B cell (primary cell): ENCODE measurements around the gene ZNF662. TPM values are rescaled to one million over a fixed set of nuclear protein-coding genes. Genes with fewer than 3 reads are reported as not detected.

Source experiments
- ATAC-seq: fragments of 200-7000 bp; cut with Tn5 transposase; one replicate; pipeline ENCODE4 v1.10.0; 2021; ENCODE audit warnings: low read depth, mild to moderate bottlenecking, moderate number of reproducible peaks, moderate library complexity
- CTCF ChIA-PET: fragments of 350-600 bp; sonication (Branson Sonifier 250); formaldehyde crosslinking; loops from one replicate; lab custom pipeline; 2021; ENCODE audit warnings: antibody characterized with exemption, inconsistent platforms; lab: Charles Lee
- POLR2A ChIA-PET: fragments of 350-600 bp; sonication (Branson Sonifier 250); formaldehyde crosslinking; loops from one replicate; lab custom pipeline; 2021; ENCODE audit warnings: antibody characterized with exemption; lab: Charles Lee
- DNase-seq: peaks from one replicate; pipeline ENCODE4 v3.0.0; 2013
- H2AFZ ChIP-seq: 2 replicates; pipeline ENCODE4 v1.6.1; 2012; ENCODE audit warnings: mild to moderate bottlenecking, low read depth, low read length; ENCODE audit not compliant: insufficient read depth, poor library complexity, severe bottlenecking
- H3K27ac ChIP-seq, 2 donors: 1 replicate in 1 of 2; 2 replicates in 1 of 2; pipeline ENCODE4 v1.5.1; 2012 to 2013; ENCODE audit warnings: low read length in 2 of 2, mild to moderate bottlenecking in 2 of 2, moderate library complexity in 1 of 2
- H3K27me3 ChIP-seq, 4 experiments: fragments of 200-600 bp in 1 of 4; sonication (generic) in 1 of 4; replicated peaks in 1 of 4; 1 replicate in 2 of 4; 2 replicates in 2 of 4; pipeline versions ENCODE4 v1.6.1 to v1.7.0; 2013 to 2016; ENCODE audit warnings: low read length in 3 of 4, mild to moderate bottlenecking in 2 of 4, mixed read lengths in 1 of 4, moderate library complexity in 1 of 4; ENCODE audit not compliant: insufficient read depth in 4 of 4, control insufficient read depth in 3 of 4; ENCODE audit errors: control extremely low read depth in 1 of 4
- H3K36me3 ChIP-seq, 2 experiments: replicated peaks in 1 of 2; 1 replicate in 1 of 2; 2 replicates in 1 of 2; pipeline versions ENCODE4 v1.6.1 to v1.7.1; 2013; ENCODE audit warnings: low read length in 1 of 2; ENCODE audit not compliant: insufficient read depth in 2 of 2, control insufficient read depth in 1 of 2; ENCODE audit errors: control extremely low read depth in 1 of 2, extremely low read depth in 1 of 2
- H3K4me1 ChIP-seq, 2 donors: fragments of 200-600 bp in 1 of 2; sonication (generic) in 1 of 2; 1 replicate in 1 of 2; 2 replicates in 1 of 2; pipeline versions ENCODE4 v1.5.1 to v1.6.1; 2013 to 2017; ENCODE audit warnings: low read length in 2 of 2; ENCODE audit not compliant: control insufficient read depth in 2 of 2, insufficient read depth in 2 of 2
- H3K4me2 ChIP-seq: replicated peaks from 2 replicates; pipeline ENCODE3; 2012; ENCODE audit warnings: mild to moderate bottlenecking, low read depth, low read length; ENCODE audit not compliant: poor library complexity, severe bottlenecking
- H3K4me3 ChIP-seq, 5 experiments: fragments of 200-600 bp in 1 of 5; sonication (generic) in 1 of 5; 1 replicate in 3 of 5; 2 replicates in 2 of 5; pipeline versions ENCODE4 v1.5.1 to v1.7.0; 2011 to 2016; ENCODE audit warnings: low read length in 4 of 5, mild to moderate bottlenecking in 4 of 5, low read depth in 2 of 5, control low read depth in 1 of 5, moderate library complexity in 1 of 5; ENCODE audit not compliant: insufficient read depth in 1 of 5; ENCODE audit errors: control extremely low read depth in 1 of 5, extremely low read depth in 1 of 5
- H3K79me2 ChIP-seq: fragments of 200-600 bp; sonication (generic); one replicate; pipeline ENCODE4 v1.6.0; 2016; ENCODE audit warnings: low read length; ENCODE audit not compliant: control insufficient read depth, insufficient read depth
- H3K9ac ChIP-seq: fragments of 200-600 bp; sonication (generic); 2 replicates; pipeline ENCODE4 v1.6.1; 2017; ENCODE audit warnings: mild to moderate bottlenecking, low read length, moderate library complexity
- H3K9me3 ChIP-seq, 3 donors: one replicate each; pipeline versions ENCODE4 v1.6.1 to v1.7.1; 2013; ENCODE audit warnings: low read length in 2 of 3; ENCODE audit not compliant: control insufficient read depth in 2 of 3, insufficient read depth in 1 of 3; ENCODE audit errors: control extremely low read depth in 1 of 3
- H4K20me1 ChIP-seq: 2 replicates; pipeline ENCODE4 v1.6.0; 2012; ENCODE audit warnings: mild to moderate bottlenecking, low read length; ENCODE audit not compliant: insufficient read depth, control insufficient read depth, poor library complexity, severe bottlenecking
- H3K27ac Mint-ChIP-seq: one replicate; pipeline ENCODE4 v1.8.0; 2021; ENCODE audit warnings: mixed read lengths
- H3K27me3 Mint-ChIP-seq: one replicate; pipeline ENCODE4 v1.8.0; 2021; ENCODE audit warnings: mixed read lengths
- H3K4me1 Mint-ChIP-seq: one replicate; pipeline ENCODE4 v1.8.0; 2021; ENCODE audit warnings: mixed read lengths
- H3K4me3 Mint-ChIP-seq: one replicate; pipeline ENCODE4 v1.8.0; 2021; ENCODE audit warnings: mixed read lengths
- H3K9me3 Mint-ChIP-seq: one replicate; pipeline ENCODE4 v1.8.0; 2022; ENCODE audit warnings: mixed read lengths; ENCODE audit not compliant: insufficient read depth
- CTCF ChIP-seq: fragments of 200-600 bp; IDR thresholded peaks from one replicate; pipeline ENCODE4 v1.8.0; 2022; ENCODE audit warnings: antibody characterized with exemption, mild to moderate bottlenecking
- EZH2 ChIP-seq: IDR thresholded peaks from 2 replicates; pipeline ENCODE4 v1.6.1; 2012; ENCODE audit warnings: borderline replicate concordance, low read depth, mild to moderate bottlenecking, moderate library complexity, low read length; ENCODE audit not compliant: insufficient read depth, poor library complexity, severe bottlenecking
- WGBS: methylation state at CpG from one replicate; pipeline ENCODE4 v1.1.5; 2013; ENCODE audit warnings: missing lambda C conversion rate; ENCODE audit not compliant: insufficient coverage; 5-methylcytosine and 5-hydroxymethylcytosine counted together
- intact Hi-C: fragments of 100-400 bp; cut with micrococcal nuclease; formaldehyde crosslinking; loops from one replicate; pipeline ENCODE4 v1.10.0; 2022
- polyA plus RNA-seq: library from polyadenylated mRNA; depleted of rRNA; stranded (reverse); fragments of >200 nt; gene quantifications from 2 replicates; pipeline ENCODE4 v1.2.3, GENCODE V29; 2012
- total RNA-seq, 2 donors: library from RNA; stranded (reverse); fragments of 120-200 nt in 1 of 2; gene quantifications; 1 replicate in 1 of 2; 2 replicates in 1 of 2; pipeline versions ENCODE4 v1.2.3 to v1.2.4, GENCODE V29; 2013 to 2022

Gene ZNF662
- total and polyA plus RNA-seq, 2 donors (not counting 1 experiment from before 2014, with no cell fraction given) = 0.12 to 0.42 TPM

GRCh38 chr3:42867138-42867537 lies 38.8 kb upstream of the ZNF662 start:
- POLR2A ChIA-PET = no interaction called here
- no peaks in the 10 kb centered on the region for H3K9me3 ChIP-seq
- H3K4me3 ChIP-seq = no peak overlapping the region
- ATAC-seq = no peak
- CTCF ChIA-PET = no interaction called here
- no peaks in the 10 kb centered on the region for H3K27me3 ChIP-seq
- H3K9ac ChIP-seq = no peak overlapping the region
- no peaks in the 10 kb centered on the region for H4K20me1 ChIP-seq
- H3K79me2 ChIP-seq = no peaks in the 10 kb centered on the region
- Mint-ChIP-seq H3K27me3 (peaks cover under 1% of the 10 kb centered on the region), H3K9me3 (no peaks in the 10 kb centered on the region), H3K4me1 (no peaks in the 10 kb centered on the region), H3K27ac (no peak overlapping the region), H3K4me3 (no peak overlapping the region)
- no peak overlapping the region for H3K4me2 ChIP-seq
- DNase-seq = no peak
- H3K36me3 ChIP-seq = no peaks in the 10 kb centered on the region
- WGBS = 96% methylated on average over 4 of the region's 7 CpGs
- H3K4me1 ChIP-seq = no peaks in the 10 kb centered on the region
- intact Hi-C loops = no loop called here
- no peak overlapping the region for H2AFZ ChIP-seq
- H3K27ac ChIP-seq = no peak overlapping the region
- TF ChIP-seq EZH2 (no peak), CTCF (no peak)

GRCh38 chr3:42868841-42869240 lies 37.1 kb upstream of the ZNF662 start:
- no peaks in the 10 kb centered on the region for H4K20me1 ChIP-seq
- ChIA-PET POLR2A (no interaction called here), CTCF (interaction anchor here (1.5 kb wide), 2 partner anchors 12 to 30 kb away, joined by 5 to 7 read pairs; no protein-coding TSS in a partner anchor)
- H3K9ac ChIP-seq = no peak overlapping the region
- TF ChIP-seq EZH2 = no peak
- TF ChIP-seq CTCF = no peak
- WGBS = 100% methylated on average over 2 of the region's 5 CpGs
- intact Hi-C loops = no loop called here
- H3K27me3 Mint-ChIP-seq = peaks cover 7% of the 10 kb centered on the region
- H3K27ac Mint-ChIP-seq = no peak overlapping the region
- ATAC-seq (no peak), DNase-seq (no peak)
- H3K36me3 ChIP-seq = no peaks in the 10 kb centered on the region
- no peaks in the 10 kb centered on the region for H3K79me2 ChIP-seq
- H3K4me1 ChIP-seq = no peaks in the 10 kb centered on the region
- H3K4me3 ChIP-seq = no peak overlapping the region
- H3K9me3 ChIP-seq = no peaks in the 10 kb centered on the region
- H3K9me3 Mint-ChIP-seq = no peaks in the 10 kb centered on the region
- no peaks in the 10 kb centered on the region for H3K27me3 ChIP-seq
- no peak overlapping the region for H2AFZ ChIP-seq
- no peak overlapping the region for H3K27ac ChIP-seq
- H3K4me3 Mint-ChIP-seq = no peak overlapping the region
- no peaks in the 10 kb centered on the region for H3K4me1 Mint-ChIP-seq
- H3K4me2 ChIP-seq = no peak overlapping the region
